RWPE2 (cell line): ENCODE results near the gene CCDC146.

Experiments used
- ATAC-seq: fragments of 200-7000 bp; cut with Tn5 transposase; 3 replicates; pipeline ENCODE4 v1.9.1; 2021; ENCODE audit warnings: low read depth
- DNase-seq: peaks from one replicate; pipeline ENCODE4 v3.0.0-alpha.2; 2020; ENCODE audit warnings: low spot score
- H3K27ac ChIP-seq: fragments of 450-650 bp; 2 replicates; pipeline ENCODE4 v1.5.1; 2017; ENCODE audit warnings: mild to moderate bottlenecking; ENCODE audit not compliant: poor library complexity, severe bottlenecking
- H3K27me3 ChIP-seq: fragments of 250-450 bp; sonication (Bioruptor Pico); 2 replicates; pipeline ENCODE4 v1.5.1; 2021; ENCODE audit warnings: mild to moderate bottlenecking, moderate library complexity; ENCODE audit not compliant: insufficient read depth, poor library complexity, severe bottlenecking
- H3K36me3 ChIP-seq: fragments of 250-450 bp; sonication (Bioruptor Pico); 2 replicates; pipeline ENCODE4 v1.5.1; 2020; ENCODE audit warnings: low read depth, mild to moderate bottlenecking, moderate library complexity
- H3K4me1 ChIP-seq: fragments of 250-450 bp; sonication (Bioruptor Pico); 2 replicates; pipeline ENCODE4 v1.5.1; 2021; ENCODE audit warnings: mild to moderate bottlenecking, moderate library complexity; ENCODE audit not compliant: insufficient read depth, poor library complexity, severe bottlenecking
- H3K4me3 ChIP-seq: fragments of 250-450 bp; sonication (Bioruptor Pico); 2 replicates; pipeline ENCODE4 v1.5.1; 2021; ENCODE audit warnings: mild to moderate bottlenecking, moderate library complexity; ENCODE audit not compliant: severe bottlenecking
- H3K9me3 ChIP-seq: fragments of 250-450 bp; sonication (Bioruptor Pico); 2 replicates; pipeline ENCODE4 v1.5.1; 2021; ENCODE audit warnings: mild to moderate bottlenecking, moderate library complexity; ENCODE audit not compliant: severe bottlenecking
- CTCF ChIP-seq: fragments of 450-650 bp; IDR thresholded peaks from one replicate; pipeline ENCODE4 v1.5.1; 2017; ENCODE audit warnings: mild to moderate bottlenecking, moderate library complexity; ENCODE audit not compliant: poor library complexity, severe bottlenecking

CCDC146 gene

GRCh38 chr7:77184990-77185389 lies 62.6 kb downstream of the CCDC146 start:
- H3K27me3 ChIP-seq, result no peaks in the 10 kb centered on the region
- ATAC-seq, result no peak

GRCh38 chr7:77185866-77186265 lies 63.5 kb downstream of the CCDC146 start:
- Histone ChIP-seq H3K36me3 (no peaks in the 10 kb centered on the region), H3K9me3 (no peaks in the 10 kb centered on the region), H3K27me3 (no peaks in the 10 kb centered on the region), H3K27ac (no peak overlapping the region), H3K4me1 (no peaks in the 10 kb centered on the region), H3K4me3 (no peak overlapping the region)
- DNase-seq, result no peak
- no peak for TF ChIP-seq CTCF
- ATAC-seq, result no peak

More at GRCh38 chr7:77184990-77185389, 62.6 kb downstream of the CCDC146 start:
- H3K9me3 ChIP-seq, result no peaks in the 10 kb centered on the region
- DNase-seq, result no peak
- H3K4me3 ChIP-seq, result no peak overlapping the region
- no peaks in the 10 kb centered on the region for H3K36me3 ChIP-seq
- H3K27ac ChIP-seq, result no peak overlapping the region
- H3K4me1 ChIP-seq, result no peaks in the 10 kb centered on the region
- TF ChIP-seq CTCF, result no peak

- no peak for TF ChIP-seq CTCF
- Histone ChIP-seq H3K4me1 (no peaks in the 10 kb centered on the region), H3K36me3 (no peaks in the 10 kb centered on the region), H3K4me3 (no peak overlapping the region), H3K27me3 (no peaks in the 10 kb centered on the region), H3K27ac (no peak overlapping the region), H3K9me3 (no peaks in the 10 kb centered on the region)
- ATAC-seq, result no peak
- no peak for DNase-seq
Observed at GRCh38 chr7:77188731-77189437, 66.5 kb downstream of the CCDC146 start.

- H3K27ac ChIP-seq, result no peak overlapping the region
- no peak overlapping the region for H3K4me3 ChIP-seq
- no peaks in the 10 kb centered on the region for H3K36me3 ChIP-seq
- no peaks in the 10 kb centered on the region for H3K9me3 ChIP-seq
- DNase-seq (no peak), ATAC-seq (no peak)
- H3K4me1 ChIP-seq, result no peaks in the 10 kb centered on the region
- no peak for TF ChIP-seq CTCF
- H3K27me3 ChIP-seq, result no peaks in the 10 kb centered on the region
Observed at GRCh38 chr7:77197141-77197540, 74.7 kb downstream of the CCDC146 start.
